ENCODE data around the gene HOXD11. TPM values are rescaled to one million over a fixed set of nuclear protein-coding genes. Genes with fewer than 3 reads are reported as not detected.
A peak's percentile ranks its signal among the peaks of the same experiment; 100 is the strongest.

Gene HOXD11
- total and polyA plus RNA-seq, 2 of the 13 experiments (the other 11 are each of a cell fraction or from before 2014, with no cell fraction given) = not detected

- CTCF ChIA-PET (ENCODE audit: low intra/inter-chr PET ratio, low total read pairs) = interaction anchor here (1.1 to 2.5 kb wide), 5 partner anchors 13 to 499 kb away, joined by 4 to 83 read pairs (median 13); no protein-coding TSS in a partner anchor
- no peak for DNase-seq (ENCODE audit: low spot score)
- intact Hi-C loops (cut with micrococcal nuclease; ENCODE audit: unreplicated experiment) = loop anchor here (1.0 to 5.0 kb wide), 4 partner anchors 245 to 497 kb away; no protein-coding TSS in a partner anchor
- Histone ChIP-seq H3K9me3 (ENCODE audit: low read length) (no peaks in the 10 kb centered on the region), H3K4me2 (ENCODE audit: low read depth, low read length) (peak overlapping the region; percentile 83), H3K4me3 (replicated peaks in 1 of 3; ENCODE audit: insufficient read depth in 1 of 3, low read depth in 2 of 3, low read length in 3 of 3) (peak overlapping the region in 1 of 3 experiments; percentile 75; a peak in 3 of 6 replicates), H2AFZ (ENCODE audit: low read length) (no peak overlapping the region), H3K79me2 (ENCODE audit: insufficient read depth, low read length) (no peaks in the 10 kb centered on the region), H3K4me1 (ENCODE audit: insufficient read depth, low read length) (peaks cover 11% of the 10 kb centered on the region), H3K9ac (ENCODE audit: insufficient read depth, low read depth, low read length) (no peak overlapping the region), H4K20me1 (ENCODE audit: insufficient read depth, low read length) (no peaks in the 10 kb centered on the region), H3K27ac (ENCODE audit: extremely low read length, insufficient read depth, low read length) (no peak overlapping the region), H3K36me3 (replicated peaks in 1 of 2; ENCODE audit: control insufficient read depth in 1 of 2, insufficient read depth in 2 of 2, low read length in 2 of 2) (no peaks in the 10 kb centered on the region), H3K27me3 (ENCODE audit: control insufficient read depth in 1 of 2, insufficient read depth in 2 of 2, low read length in 2 of 2) (peaks cover 7 to 87% of the 10 kb centered on the region in 2 experiments; a peak in 4 of 5 replicates)
- 70% methylated on average over 41 of the region's 41 CpGs for WGBS (ENCODE audit: low lambda C conversion rate)
- BruUV-seq (replicated peaks) = no TSS peak
- FAIRE-seq = no peak
- POLR2A ChIA-PET = interaction anchor here (1.4 kb wide), 1 partner anchor 315 kb away, joined by 3 read pairs; no protein-coding TSS in a partner anchor
- in situ Hi-C loops (cut with HindIII; ENCODE audit: extremely low pct_ligation_motif_present, low pct_unique_long_range_greater_than_20kb) = loop anchor here (5.0 kb wide), 1 partner anchor 317 kb away; no protein-coding TSS in a partner anchor
- no peak for ATAC-seq
- TF ChIP-seq MAZ (IDR thresholded peaks at IDR 0.05; ENCODE audit: borderline replicate concordance, low read depth, low read length) = no peak
- TF ChIP-seq MAZ (CRISPR knock-in tag; IDR thresholded peaks at IDR 0.05; ENCODE audit: low read depth) = no peak
- no peak for TF ChIP-seq KLF12 (CRISPR knock-in tag; IDR thresholded peaks at IDR 0.05; ENCODE audit: borderline replicate concordance)
- TF ChIP-seq HOXA7 (CRISPR knock-in tag; IDR thresholded peaks at IDR 0.05) = no peak
- no peak for TF ChIP-seq REPIN1 (CRISPR knock-in tag; IDR thresholded peaks at IDR 0.05; ENCODE audit: borderline replicate concordance, low read depth)
- no peak for TF ChIP-seq KLF13 (CRISPR knock-in tag; IDR thresholded peaks at IDR 0.05)
- 0 out of 2 replicates have a peak, but pooled peaks have one; percentile 33 for TF ChIP-seq ZNF503 (CRISPR knock-in tag; IDR thresholded peaks at IDR 0.05)
Measured at GRCh38 chr2:176139661-176140512, 32.8 kb downstream of the HOXD11 start.
